NCI-H1436 treated with DMSO at 0.1 percent for 48 hours (cell line): ENCODE measurements around the gene APMAP.
"Not testable (repeated sequence)": the region's sequence is repeated elsewhere in the genome, so short reads cannot be mapped to it uniquely, and the experiment has no call there.

ENCODE experiments used
- DNase-seq: peaks from one replicate; lab custom pipeline; 2025; lab: John Stamatoyannopoulos, UW

Gene APMAP

DNA sequence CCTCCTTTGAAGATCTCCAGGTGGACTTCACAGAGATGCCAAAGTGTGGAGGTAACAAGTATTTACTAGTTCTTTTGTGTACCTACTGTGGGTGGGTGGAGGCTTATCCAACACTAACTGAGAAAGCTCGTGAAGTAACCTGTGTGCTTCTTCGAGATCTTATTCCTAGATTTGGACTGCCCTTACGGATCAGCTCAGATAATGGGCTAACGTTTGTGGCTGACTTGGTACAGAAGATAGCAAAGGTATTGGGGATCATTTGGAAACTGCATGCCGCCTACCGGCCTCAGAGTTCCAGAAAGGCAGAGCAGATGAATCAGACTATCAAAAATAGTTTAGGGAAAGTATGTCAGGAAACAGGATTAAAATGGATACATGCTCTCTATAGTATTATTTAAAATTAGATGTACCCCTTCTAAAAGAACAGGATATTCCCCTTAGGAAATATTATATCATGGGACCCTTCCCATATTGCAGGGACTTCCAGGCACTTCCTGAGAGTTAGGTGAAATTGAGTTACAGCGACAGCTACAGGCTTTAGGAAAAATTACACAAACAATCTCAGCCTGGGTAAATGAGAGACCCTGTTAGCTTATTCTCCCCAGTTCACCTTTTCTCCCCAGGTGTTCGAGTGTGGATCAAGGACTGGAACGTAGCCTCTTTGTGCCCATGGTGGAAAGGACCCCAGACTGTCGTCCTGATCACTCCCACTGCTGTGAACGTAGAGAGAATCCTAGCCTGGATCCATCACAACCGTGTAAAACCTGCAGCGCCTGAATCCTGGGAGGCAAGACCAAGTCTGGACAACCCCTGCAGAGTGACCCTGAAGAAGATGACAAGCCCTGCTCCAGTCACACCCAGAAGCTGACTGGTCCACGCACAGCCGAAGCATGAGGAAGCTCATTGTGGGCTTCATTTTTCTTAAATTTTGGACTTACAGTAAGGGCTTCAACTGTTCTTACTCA lies 61.5 kb downstream of the APMAP start:
- not testable (repeated sequence) for DNase-seq

DNA sequence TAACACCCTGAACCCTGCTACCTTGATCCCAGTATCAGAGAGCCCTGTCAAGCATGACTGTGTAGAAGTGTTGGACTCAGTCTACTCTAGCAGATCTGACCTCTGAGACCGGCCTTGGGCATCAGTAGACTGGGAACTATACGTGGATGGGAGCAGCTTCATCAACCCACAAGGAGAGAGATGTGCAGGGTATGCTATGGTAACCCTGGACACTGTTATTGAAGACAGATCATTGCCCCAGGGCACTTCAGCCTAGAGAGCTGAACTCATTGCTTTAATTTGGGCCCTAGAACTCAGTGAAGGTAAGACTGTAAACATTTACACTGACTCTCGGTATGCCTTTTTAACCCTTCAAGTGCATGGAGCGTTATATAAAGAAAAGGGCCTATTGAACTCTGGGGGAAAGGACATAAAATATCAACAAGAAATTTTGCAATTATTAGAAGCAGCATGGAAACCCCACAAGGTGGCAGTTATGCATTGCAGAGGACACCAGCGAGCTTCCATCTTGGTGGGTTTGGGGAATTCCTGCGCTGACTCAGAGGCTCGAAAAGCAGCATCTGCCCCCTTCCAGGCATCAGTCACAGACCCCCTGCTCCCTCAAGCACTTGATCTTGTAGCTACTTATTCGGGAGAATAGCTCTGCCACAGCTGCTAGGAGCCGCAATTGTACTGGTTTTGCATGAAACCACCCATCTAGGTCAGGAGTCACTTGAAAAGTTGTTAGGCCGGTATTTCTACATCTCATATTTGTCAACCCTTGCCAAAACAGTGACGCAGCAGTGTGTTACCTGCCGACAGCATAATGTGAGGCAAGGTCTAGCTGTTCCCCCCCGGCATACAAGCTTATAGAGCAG lies 62.5 kb downstream of the APMAP start:
- DNase-seq, result not testable (repeated sequence)

DNA sequence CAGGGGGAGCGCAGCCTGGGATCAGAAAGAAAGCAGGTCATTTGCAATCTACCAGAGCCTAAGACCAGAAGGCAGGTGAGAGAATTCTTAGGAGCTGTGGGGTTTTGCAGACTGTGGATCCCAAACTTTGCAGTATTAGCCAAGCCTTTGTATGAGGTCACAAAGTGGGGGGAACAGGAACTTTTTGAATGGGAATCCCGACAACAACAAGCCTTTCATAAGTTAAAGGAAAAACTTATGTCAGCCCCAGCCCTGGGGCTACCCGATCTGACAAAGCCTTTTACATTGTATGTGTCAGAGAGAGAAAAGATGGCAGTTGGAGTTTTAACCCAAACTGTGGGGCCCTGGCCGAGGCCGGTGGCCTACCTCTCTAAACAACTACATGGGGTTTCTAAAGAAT lies 63.3 kb downstream of the APMAP start:
- not testable (repeated sequence) for DNase-seq

DNA sequence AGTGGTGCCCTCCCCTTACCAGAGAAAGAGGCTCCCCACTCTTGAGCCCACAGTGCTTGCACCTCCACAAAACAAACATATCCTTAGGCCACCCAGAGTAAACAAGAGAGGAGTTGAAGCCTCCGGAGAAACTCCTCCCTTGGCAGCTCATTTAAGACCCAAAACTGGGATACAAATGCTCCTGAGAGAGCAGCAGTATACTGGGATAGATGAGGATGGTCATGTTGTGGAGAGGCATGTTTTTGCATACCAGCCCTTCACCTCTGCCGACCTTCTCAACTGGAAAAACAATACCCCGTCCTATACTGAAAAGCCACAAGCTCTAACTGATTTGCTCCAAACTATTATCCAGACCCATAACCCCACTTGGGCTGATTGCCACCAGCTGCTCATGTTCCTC lies 71.8 kb downstream of the APMAP start:
- not testable (repeated sequence) for DNase-seq

GRCh38 chr20:24919665-24920064 lies 72.9 kb downstream of the APMAP start:
- not testable (repeated sequence) for DNase-seq

DNA sequence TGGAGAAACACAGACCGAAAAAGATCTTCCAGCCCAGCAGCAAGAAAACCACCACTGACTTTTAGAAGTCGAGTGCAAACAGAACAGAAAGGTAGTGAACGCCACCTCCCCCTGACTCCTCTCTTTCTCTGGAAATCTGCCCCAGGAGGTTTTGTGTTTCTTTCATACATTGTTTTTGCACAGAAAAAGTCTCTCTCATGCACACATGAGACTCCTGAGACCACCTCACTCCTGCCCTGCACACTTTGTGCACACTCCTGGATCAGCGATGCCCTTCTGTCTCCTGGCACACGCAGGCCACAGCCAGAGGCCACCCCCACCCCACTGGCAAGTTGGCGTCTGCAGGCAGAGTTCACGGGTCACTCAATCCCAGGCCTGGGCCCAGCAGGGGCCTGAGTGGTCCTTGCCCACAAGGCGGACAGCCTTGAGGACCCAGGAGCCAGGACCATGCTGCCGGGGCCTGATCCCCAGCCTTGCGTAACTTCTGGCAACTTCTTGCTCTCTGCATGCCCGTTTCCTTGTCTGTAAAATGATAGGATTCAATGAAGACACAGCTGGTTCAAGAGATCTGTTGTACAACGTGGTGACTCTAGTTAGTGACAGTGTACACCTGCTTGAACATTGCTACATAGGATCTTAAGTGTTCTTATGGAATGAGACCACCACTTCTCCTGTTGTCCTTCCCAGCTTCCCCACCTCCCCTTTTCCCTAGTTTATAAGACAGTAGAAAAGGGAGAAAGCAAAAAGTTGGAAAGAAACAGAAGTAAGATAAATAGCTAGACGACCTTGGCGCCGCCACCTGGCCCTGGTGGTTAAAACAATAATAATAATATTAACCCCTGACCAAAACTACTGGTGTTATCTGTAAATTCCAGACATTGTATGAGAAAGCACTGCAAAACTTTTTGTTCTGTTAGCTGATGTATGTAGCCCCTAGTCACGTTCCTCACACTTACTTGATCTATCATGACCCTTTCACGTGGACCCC lies 73.7 kb downstream of the APMAP start:
- no peak for DNase-seq

DNA sequence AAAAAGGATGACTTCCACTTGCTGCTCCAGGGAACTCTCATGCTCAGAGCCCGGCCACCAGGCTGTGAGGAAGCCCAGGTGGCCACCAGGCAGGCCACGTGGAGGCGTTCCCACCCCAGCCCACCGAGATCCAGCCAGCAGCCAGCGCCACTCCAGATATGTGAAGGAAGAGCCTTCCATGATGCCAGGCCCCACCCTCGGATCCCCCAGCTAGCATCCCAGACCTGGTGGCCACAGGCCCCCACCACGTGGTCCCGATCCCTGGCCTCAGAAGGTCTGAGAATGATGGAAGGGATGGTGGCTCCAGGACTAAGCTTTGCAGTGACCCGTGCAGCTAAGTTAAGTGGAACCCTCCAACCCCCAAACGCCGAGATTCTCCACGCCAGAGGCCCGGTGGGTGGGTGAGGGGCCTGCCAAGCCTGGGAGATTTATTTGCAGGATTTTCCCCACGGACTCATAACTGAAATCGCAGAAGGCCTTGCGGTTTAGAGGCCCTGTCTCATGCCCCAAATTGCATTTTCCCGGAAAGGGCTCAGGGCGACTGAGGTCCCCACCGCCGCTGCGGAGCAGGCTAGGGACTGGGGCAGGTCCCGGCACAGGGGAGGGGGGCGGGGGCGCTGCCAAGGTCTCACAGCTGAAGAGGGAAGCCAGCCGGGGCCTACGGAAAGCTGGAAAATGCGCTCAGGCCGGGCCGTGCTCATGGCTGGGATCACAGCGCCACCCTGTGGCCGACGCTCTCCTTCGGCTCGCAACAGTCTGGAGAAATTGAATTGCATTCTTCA lies 74.6 kb downstream of the APMAP start:
- no peak for DNase-seq

- no peak for DNase-seq
Observed at GRCh38 chr20:24917056-24917455, 75.5 kb downstream of the APMAP start.

- DNase-seq, result no peak
Observed at GRCh38 chr20:24916412-24916811, 76.1 kb downstream of the APMAP start.

- DNase-seq, result no peak
Observed at GRCh38 chr20:24915892-24916291, 76.7 kb downstream of the APMAP start.

DNA sequence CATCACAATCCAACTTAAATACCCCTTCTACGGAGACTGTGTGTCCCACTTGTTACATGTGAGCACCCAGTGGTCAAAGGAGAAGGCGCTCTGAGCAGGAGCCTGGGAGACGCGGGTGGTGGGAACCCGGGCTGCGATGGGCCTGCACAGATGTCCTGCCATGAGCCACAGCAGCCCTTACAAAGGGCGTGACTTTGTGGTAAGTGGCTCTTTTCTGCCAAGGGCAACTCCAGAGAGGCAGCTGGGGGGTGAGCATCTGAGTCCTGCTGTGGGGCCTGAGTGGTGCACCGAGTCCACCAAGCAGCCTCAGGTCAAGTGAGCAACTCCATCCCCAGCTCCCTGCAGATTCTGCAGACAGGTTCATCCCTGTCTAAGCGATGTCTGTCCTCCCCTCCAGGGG lies 77.1 kb downstream of the APMAP start:
- no peak for DNase-seq

DNA sequence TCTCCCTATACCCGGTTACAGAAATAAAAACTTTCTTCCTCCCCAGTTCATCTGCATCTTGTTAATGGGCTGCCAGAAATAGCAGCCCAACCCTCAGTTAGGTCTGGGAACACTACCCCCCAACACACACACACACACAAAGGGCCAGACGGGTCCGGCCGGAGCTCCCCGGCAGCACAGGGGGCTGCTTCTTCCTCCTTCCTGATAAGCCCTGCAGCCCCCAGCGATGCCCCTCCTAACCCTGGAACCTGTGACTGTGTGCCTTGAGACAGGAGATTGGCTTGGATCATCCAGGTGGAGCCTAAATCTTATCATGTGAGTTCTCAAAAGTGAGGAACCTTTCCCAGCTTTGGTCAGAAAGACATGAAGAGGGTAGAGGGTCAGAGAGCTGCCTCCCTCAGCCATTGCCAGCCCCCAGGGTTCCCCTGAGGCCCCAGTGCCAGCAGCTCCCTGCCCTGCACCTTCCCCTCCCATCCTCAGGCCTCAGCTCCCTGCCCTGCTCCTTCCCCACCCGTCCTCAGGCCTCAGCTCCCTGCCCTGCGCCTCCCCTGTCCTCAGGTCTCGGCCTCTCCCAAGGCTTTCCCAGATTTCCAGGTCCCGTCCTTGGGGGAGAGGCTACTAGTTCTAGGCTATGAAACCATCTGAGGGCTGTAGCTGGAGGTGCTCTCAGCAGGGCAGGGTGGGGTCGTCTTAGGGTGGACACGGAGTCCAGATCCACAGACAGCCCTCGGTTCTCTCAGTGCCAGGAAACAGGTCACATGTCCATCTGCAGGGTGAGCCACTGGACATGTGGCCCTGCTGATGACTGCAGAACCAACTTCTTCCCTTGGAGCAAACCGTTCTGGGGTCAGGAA lies 77.9 kb downstream of the APMAP start:
- no peak for DNase-seq

GRCh38 chr20:24913076-24913628 lies 79.4 kb downstream of the APMAP start:
- DNase-seq, result no peak
